ENCODE data around the gene FAM83F. TPM values are rescaled to one million over a fixed set of nuclear protein-coding genes. Genes with fewer than 3 reads are reported as not detected.

The FAM83F gene
- total and polyA plus RNA-seq, 12 donors, result under 0.01 to 0.39 (median 0.11) TPM; not detected in 1

DNA sequence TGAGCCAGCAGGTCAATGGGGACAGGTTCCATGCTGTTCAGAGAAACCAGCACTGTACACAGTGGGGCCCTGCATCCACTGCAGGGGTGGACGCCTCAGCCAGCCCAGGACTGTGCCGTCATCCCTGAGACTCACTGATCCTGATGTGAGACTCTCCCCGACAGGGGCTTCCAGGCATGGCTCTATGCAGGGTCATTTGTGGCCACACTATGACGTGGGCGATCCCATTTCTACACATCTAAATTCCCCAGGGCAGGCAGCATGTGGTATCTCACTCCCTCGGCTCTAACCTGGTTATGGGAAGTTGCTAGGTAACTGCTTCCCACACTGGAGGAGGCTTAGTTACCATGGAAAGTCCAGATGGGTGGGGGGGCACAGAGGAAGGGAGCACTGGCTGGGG lies 14.2 kb upstream of the FAM83F start:
- Histone ChIP-seq H3K27me3 (peaks cover 15% of the 10 kb centered on the region), H3K9me3 (replicated peaks in 1 of 3) (no peaks in the 10 kb centered on the region), H3K36me3 (replicated peaks in 1 of 2) (no peaks in the 10 kb centered on the region), H3K27ac (no peak overlapping the region), H3K4me3 (no peak overlapping the region), H3K4me1 (replicated peaks in 1 of 2) (no peaks in the 10 kb centered on the region)
- WGBS, 4 donors, result 68 to 95% (median 81%) methylated on average over 1 to 6 of the region's 6 CpGs
- intact Hi-C loops (cut with DNase I), result no loop called here
- TF ChIP-seq CTCF (IDR thresholded peaks at IDR 0.05), result no peak
- no peak for TF ChIP-seq POLR2A (IDR thresholded peaks at IDR 0.05)
- DNase-seq, result peak in 1 of 7 donors; percentile 54

DNA sequence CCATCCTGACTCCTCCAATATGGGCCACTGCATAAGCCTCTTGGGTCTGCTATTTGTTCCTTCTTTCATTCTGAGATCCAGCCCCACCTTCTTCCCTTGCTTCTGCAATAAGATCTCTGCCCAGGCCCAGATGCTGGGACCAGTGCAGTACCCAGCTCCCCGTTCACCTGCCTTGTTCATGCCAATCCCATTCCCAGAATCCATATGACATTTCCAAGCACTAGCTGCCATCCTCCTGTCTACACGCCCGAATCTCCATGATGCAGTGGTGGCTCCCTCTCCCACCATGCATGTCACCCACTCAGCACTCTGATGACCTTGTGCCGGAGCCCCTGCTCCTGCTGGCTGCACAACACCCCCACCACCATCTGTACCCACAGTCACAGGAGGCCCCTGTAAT lies 11.4 kb upstream of the FAM83F start:
- H3K27me3 ChIP-seq, result peaks cover 4% of the 10 kb centered on the region
- 87 to 91% (median 88%) methylated on average over 4 of the region's 4 CpGs for WGBS, 4 donors
- no peaks in the 10 kb centered on the region for H3K36me3 ChIP-seq (replicated peaks in 1 of 2)
- TF ChIP-seq POLR2A (IDR thresholded peaks at IDR 0.05) (no peak), CTCF (IDR thresholded peaks at IDR 0.05) (no peak)
- no peaks in the 10 kb centered on the region for H3K4me1 ChIP-seq (replicated peaks in 1 of 2)
- no peaks in the 10 kb centered on the region for H3K9me3 ChIP-seq (replicated peaks in 1 of 3)
- intact Hi-C loops (cut with DNase I), result no loop called here
- no peak overlapping the region for H3K4me3 ChIP-seq
- no peak overlapping the region for H3K27ac ChIP-seq
- DNase-seq, result no peak

- intact Hi-C loops (cut with DNase I), result no loop called here
- Histone ChIP-seq H3K36me3 (replicated peaks in 1 of 2) (no peaks in the 10 kb centered on the region), H3K27me3 (peaks cover 4% of the 10 kb centered on the region), H3K4me1 (replicated peaks in 1 of 2) (no peaks in the 10 kb centered on the region), H3K4me3 (no peak overlapping the region), H3K9me3 (replicated peaks in 1 of 3) (no peaks in the 10 kb centered on the region), H3K27ac (no peak overlapping the region)
- WGBS, 4 donors, result 57 to 67% (median 60%) methylated on average over 2 of the region's 2 CpGs
- no peak for TF ChIP-seq POLR2A (IDR thresholded peaks at IDR 0.05)
- no peak for TF ChIP-seq CTCF (IDR thresholded peaks at IDR 0.05)
- DNase-seq, result no peak
Observed at GRCh38 chr22:39984006-39984405, 10.7 kb upstream of the FAM83F start.

DNA sequence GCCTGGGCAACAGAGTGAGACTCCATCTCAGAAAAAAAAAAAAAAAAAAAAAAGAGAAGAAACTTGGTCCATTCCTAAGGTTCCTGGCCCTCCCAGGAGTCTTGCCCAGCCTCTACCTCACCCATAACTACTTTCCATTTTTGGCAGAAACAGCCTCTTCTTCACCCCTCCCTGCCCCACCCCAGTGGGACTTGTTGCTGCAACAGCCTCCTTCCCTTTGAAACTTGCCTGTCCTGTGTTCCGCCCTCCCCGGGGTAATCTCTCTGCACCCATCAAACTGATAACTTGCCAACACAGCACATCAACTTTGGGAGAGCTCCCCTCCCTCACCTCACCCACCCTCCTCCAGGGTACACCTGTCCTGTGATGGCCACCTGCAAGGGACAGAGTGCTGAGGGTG lies 10.0 kb upstream of the FAM83F start:
- 82 to 95% (median 91%) methylated on average over 2 of the region's 2 CpGs for WGBS, 4 donors
- Histone ChIP-seq H3K27ac (no peak overlapping the region), H3K27me3 (peaks cover 4% of the 10 kb centered on the region), H3K4me3 (no peak overlapping the region), H3K9me3 (replicated peaks in 1 of 3) (no peaks in the 10 kb centered on the region), H3K36me3 (replicated peaks in 1 of 2) (no peaks in the 10 kb centered on the region), H3K4me1 (replicated peaks in 1 of 2) (no peaks in the 10 kb centered on the region)
- intact Hi-C loops (cut with DNase I), result no loop called here
- no peak for DNase-seq
- TF ChIP-seq CTCF (IDR thresholded peaks at IDR 0.05), result no peak
- no peak for TF ChIP-seq POLR2A (IDR thresholded peaks at IDR 0.05)
